AG10803 (cell line): ENCODE measurements around the gene LIAS.
A peak's percentile ranks its signal among the peaks of the same experiment; 100 is the strongest.

Source experiments
- DNase-seq: peaks from one replicate; pipeline ENCODE4 v3.0.0; 2010; ENCODE audit warnings: low read depth
- H3K4me3 ChIP-seq: 2 replicates; pipeline ENCODE4 v1.5.1; 2011; ENCODE audit warnings: mild to moderate bottlenecking, low read length, control low read depth
- TF ChIP-seq, protein P1 (sequence below): conservative IDR thresholded peaks from 2 replicates; pipeline ENCODE4 v1.5.1; 2011; ENCODE audit warnings: mild to moderate bottlenecking, low read length, control low read depth, inconsistent platforms

The LIAS gene

DNA sequence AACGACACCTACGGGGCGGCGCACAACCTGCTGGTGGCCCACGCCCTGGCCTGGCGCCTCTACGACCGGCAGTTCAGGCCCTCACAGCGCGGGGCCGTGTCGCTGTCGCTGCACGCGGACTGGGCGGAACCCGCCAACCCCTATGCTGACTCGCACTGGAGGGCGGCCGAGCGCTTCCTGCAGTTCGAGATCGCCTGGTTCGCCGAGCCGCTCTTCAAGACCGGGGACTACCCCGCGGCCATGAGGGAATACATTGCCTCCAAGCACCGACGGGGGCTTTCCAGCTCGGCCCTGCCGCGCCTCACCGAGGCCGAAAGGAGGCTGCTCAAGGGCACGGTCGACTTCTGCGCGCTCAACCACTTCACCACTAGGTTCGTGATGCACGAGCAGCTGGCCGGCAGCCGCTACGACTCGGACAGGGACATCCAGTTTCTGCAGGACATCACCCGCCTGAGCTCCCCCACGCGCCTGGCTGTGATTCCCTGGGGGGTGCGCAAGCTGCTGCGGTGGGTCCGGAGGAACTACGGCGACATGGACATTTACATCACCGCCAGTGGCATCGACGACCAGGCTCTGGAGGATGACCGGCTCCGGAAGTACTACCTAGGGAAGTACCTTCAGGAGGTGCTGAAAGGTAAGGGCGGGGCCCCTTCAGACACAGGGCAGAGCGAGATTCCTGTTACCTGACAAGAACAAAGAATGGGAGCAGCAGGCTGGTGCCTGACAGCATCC lies 11.8 kb upstream of the LIAS start:
- TF ChIP-seq, protein P1, sequence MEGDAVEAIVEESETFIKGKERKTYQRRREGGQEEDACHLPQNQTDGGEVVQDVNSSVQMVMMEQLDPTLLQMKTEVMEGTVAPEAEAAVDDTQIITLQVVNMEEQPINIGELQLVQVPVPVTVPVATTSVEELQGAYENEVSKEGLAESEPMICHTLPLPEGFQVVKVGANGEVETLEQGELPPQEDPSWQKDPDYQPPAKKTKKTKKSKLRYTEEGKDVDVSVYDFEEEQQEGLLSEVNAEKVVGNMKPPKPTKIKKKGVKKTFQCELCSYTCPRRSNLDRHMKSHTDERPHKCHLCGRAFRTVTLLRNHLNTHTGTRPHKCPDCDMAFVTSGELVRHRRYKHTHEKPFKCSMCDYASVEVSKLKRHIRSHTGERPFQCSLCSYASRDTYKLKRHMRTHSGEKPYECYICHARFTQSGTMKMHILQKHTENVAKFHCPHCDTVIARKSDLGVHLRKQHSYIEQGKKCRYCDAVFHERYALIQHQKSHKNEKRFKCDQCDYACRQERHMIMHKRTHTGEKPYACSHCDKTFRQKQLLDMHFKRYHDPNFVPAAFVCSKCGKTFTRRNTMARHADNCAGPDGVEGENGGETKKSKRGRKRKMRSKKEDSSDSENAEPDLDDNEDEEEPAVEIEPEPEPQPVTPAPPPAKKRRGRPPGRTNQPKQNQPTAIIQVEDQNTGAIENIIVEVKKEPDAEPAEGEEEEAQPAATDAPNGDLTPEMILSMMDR: peak; percentile 32
- DNase-seq: peak; percentile 40
- H3K4me3 ChIP-seq: peak overlapping the region; percentile 50

GRCh38 chr4:39450618-39451017 lies 8.2 kb upstream of the LIAS start:
- no peak for DNase-seq
- no peak overlapping the region for H3K4me3 ChIP-seq
- TF ChIP-seq, protein P1: no peak

DNA sequence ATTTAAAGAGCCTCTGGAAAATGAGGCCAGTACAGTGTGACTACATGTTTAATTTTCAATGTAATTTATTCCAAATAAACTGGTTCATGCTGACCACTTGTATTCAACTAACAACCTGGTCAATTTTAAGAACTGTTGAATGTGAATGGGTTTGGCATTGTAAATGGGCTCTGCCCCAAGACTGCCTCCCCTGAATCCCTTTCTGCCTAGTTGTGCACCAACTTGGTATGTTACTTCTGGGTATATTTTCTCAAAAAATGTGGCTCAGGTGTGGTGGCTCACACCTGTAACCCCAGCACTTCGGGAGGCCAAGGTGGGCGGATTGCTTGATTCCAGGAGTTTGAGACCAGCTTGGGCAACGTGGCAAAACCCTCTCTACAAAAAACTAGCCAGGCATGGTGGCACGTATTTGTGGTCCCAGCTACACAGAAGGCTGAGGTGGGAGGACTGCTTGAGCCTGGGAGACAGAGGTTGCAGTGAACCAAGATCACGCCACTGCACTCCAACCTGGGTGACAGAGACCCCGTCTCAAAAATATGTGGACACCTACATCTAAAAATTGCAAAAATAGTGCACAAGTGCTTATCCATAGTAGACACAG lies 7.3 kb upstream of the LIAS start:
- no peak for DNase-seq
- TF ChIP-seq, protein P1: no peak
- H3K4me3 ChIP-seq: no peak overlapping the region

DNA sequence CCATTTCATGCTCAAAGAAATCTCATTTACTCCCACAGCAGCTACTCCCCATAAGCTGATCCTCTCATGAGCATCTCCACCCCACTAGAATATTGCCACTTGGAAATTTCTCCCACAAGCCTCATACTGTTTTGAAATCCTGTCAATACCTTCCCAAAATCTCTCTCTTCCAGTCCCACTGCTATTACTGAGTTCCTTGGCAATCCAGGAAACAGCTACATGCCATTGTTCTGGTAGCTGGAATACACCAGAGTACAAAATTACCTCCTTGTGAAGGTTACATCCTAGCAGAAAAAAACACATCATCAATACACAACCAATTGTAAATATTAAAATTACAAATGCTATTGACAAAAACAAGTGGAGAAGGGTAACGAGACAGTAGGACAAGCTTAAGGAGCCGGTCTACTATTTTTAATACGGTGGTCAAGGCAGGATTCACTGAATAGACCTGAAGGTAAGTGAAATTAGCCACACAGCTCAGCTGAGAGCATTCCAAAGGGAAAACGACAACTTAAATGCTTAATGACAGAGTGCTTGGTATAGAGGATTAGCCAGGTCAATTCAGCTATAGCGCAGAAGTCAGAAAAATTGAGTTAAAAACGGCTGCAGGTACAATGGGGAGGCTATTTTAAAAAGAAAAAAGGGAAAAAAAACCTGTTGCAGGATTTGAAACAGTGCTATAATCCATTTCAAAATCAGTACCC lies 6.5 kb upstream of the LIAS start:
- DNase-seq: no peak
- TF ChIP-seq, protein P1: no peak
- H3K4me3 ChIP-seq: no peak overlapping the region

GRCh38 chr4:39452860-39453587 lies 5.8 kb upstream of the LIAS start:
- DNase-seq: no peak
- TF ChIP-seq, protein P1: no peak
- no peak overlapping the region for H3K4me3 ChIP-seq

DNA sequence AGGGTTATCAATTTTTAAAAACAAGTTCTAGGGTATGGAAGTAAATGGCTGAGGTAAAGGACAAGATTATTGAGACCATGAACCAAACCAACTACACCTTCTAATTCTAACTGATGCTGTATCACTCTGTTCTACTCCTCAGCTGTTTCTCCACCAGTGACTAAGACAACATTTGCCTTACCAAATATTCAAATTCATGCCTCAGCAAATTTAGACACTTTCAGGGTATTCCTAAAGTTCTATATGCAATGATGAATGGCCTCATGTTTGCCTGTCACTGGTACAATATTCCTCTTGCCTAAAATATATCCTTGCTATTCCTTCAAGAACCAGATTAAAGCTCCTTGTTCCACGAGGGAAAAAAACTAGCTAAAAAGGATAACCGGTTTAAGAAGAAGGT lies 5.1 kb upstream of the LIAS start:
- no peak overlapping the region for H3K4me3 ChIP-seq
- TF ChIP-seq, protein P1: no peak
- DNase-seq: no peak
